ENCODE measurements around the gene BRIP1.

- no peak for TF ChIP-seq CTCF (conservative IDR thresholded peaks at IDR 0.05; ENCODE audit: low read depth, low read length)
- no peak for TF ChIP-seq EZH2 (IDR thresholded peaks at IDR 0.05; ENCODE audit: borderline replicate concordance, low read depth, low read length, poor library complexity, severe bottlenecking)
Measured at GRCh38 chr17:61732169-61732568, 131.2 kb downstream of the BRIP1 start.

Measured in A673 (cell line).